H1 (cell line): ENCODE measurements around the gene ATXN7L3B. TPM values are rescaled to one million over a fixed set of nuclear protein-coding genes. Genes with fewer than 3 reads are reported as not detected.

Experiments used
- CHD1 ChIP-seq: IDR thresholded peaks from 2 replicates; pipeline ENCODE4 v1.6.1; 2012; ENCODE audit warnings: low read depth, low read length, improper control_type of control experiment
- CHD7 ChIP-seq: fragments of 300-600 bp; sonication (generic); IDR thresholded peaks from 2 replicates; pipeline ENCODE4 v1.7.1; 2012; ENCODE audit warnings: low read length, moderate library complexity, mild to moderate bottlenecking, inconsistent platforms; ENCODE audit not compliant: insufficient replicate concordance
- SP4 ChIP-seq: IDR thresholded peaks from 2 replicates; pipeline ENCODE4 v1.6.1; 2012; ENCODE audit warnings: low read length, inconsistent platforms
- TBP ChIP-seq: IDR thresholded peaks from 2 replicates; pipeline ENCODE4 v1.6.1; 2011; ENCODE audit warnings: low read depth, low read length, improper control_type of control experiment
- polyA plus RNA-seq, 7 experiments: library from polyadenylated mRNA; depleted of rRNA in 3 of 7; stranded (reverse) in 5 of 7; unstranded in 2 of 7; fragments of >200 nt in 5 of 7; fragments of 200-250 nt in 2 of 7; gene quantifications; 1 replicate in 5 of 7; 2 replicates in 1 of 7; 4 replicates in 1 of 7; pipeline versions ENCODE4 v1.2.1 to v1.2.3, GENCODE V29; 2011 to 2013; ENCODE audit warnings: missing spikeins in 2 of 7, mixed read lengths in 2 of 7
- total RNA-seq: library from RNA; stranded (reverse); fragmentation: NEBNext Ultra II Directional; extraction: Animal tissue kit (Norgen Biotek cat#: 25700); gene quantifications from 2 replicates; pipeline ENCODE4 v1.2.1, GENCODE V29; 2021

The ATXN7L3B gene
- total and polyA plus RNA-seq, 2 of the 8 experiments (the other 6 are each of a cell fraction or from before 2014, with no cell fraction given) = 23.7 to 39.9 TPM

- no peak for TF ChIP-seq CHD7
- no peak for TF ChIP-seq SP4
- TF ChIP-seq TBP = no peak
- no peak for TF ChIP-seq CHD1
- TF ChIP-seq, all 59 proteins: peak for 0
Observed at GRCh38 chr12:74579981-74580380, 42.3 kb downstream of the ATXN7L3B start (continued).
